Colon (tissue), 2 donors: Measurements from ENCODE around the gene PRDM2.

Experiments used
- FAIRE-seq: peaks from 2 replicates; lab custom pipeline; 2012; peaks lifted over from hg19 to GRCh38; lab: Jason Lieb, UNC
- donor health status: control.
- donor health status: control.

Gene PRDM2

DNA sequence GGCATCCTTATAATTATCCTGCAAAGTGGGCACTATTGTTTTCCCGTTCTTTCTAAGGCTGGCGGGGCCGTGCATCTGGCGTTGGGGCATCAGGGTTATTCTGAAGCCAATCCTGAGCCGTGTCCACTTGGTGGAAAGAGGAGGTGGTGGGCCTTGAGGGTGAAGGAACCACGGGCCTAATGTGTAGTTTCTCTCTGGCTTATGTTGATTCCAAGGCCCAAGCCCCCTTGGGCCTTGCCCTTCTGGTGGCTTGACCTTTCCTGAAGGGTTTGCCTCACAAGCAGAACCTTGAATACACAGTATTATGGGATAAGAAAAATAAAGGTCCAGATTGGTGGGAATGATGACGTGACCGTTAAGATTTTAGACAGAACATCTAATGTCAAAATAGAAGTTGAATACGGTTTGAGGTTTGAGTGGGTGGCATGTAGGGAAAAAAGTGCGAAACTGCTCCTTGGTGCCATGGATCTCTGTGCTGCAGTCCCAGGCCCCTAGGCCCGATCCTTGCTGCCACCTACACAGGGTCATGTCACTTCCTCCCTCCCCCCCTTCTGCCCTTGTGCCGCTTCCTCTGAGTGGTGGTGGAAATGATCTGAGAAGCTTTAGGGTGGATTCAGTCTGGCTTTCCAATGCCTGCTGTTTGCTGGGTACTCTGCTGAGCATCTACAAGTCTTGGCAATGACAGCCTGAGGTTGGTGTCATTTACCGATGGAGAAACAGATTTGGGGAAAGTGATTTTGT is 90.5 kb downstream of the PRDM2 start:
- no peak for FAIRE-seq

DNA sequence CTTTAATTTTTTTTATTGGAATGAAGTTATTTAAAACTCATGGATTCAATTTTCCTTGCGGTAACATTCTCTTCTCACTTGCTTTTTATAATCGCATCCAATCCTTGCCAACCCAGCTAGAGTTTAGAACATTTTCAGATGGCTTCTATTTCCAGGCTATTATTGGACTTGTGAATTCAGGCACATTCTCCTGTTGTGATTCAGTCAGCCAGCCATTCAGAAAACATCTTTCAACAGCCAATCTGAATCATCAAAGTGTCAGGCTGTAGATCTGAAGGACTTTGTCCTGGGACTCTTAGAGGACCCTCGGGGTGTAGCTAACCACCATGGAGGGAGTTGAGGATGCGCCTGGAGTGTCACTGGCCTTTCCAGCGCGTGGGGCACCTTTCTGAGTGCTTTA is 92.4 kb downstream of the PRDM2 start:
- FAIRE-seq: no peak

DNA sequence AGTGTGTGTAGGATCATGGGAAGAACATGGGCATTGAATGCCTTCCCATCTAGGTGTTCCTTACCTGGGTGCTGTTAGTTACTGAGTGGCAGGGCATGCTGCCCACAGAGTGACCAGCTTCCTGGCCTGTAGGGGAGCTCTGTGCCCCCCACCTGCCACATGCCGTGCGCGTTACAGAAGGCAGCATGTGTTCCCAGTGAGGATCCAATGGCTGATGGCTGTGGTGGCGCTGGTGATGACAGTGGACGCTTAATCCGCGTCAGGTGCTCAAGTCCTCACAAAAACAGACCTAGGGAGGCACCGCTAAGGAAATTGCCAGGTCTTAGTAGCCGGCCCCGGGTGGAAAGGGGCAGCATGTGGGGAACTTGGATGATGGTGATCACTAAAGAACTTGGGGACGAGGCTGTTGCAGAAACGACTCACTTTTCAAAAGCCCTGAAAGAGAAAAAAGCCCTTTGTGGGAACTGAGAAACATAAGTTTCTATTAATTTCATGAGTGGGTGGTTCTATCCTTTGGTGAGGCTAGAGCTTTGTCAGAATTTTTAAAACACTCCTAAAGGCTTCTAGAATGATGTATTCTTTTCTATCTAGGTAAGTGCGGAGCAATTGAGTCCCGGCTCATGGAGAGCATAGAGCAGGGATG is 93.2 kb downstream of the PRDM2 start:
- no peak for FAIRE-seq

DNA sequence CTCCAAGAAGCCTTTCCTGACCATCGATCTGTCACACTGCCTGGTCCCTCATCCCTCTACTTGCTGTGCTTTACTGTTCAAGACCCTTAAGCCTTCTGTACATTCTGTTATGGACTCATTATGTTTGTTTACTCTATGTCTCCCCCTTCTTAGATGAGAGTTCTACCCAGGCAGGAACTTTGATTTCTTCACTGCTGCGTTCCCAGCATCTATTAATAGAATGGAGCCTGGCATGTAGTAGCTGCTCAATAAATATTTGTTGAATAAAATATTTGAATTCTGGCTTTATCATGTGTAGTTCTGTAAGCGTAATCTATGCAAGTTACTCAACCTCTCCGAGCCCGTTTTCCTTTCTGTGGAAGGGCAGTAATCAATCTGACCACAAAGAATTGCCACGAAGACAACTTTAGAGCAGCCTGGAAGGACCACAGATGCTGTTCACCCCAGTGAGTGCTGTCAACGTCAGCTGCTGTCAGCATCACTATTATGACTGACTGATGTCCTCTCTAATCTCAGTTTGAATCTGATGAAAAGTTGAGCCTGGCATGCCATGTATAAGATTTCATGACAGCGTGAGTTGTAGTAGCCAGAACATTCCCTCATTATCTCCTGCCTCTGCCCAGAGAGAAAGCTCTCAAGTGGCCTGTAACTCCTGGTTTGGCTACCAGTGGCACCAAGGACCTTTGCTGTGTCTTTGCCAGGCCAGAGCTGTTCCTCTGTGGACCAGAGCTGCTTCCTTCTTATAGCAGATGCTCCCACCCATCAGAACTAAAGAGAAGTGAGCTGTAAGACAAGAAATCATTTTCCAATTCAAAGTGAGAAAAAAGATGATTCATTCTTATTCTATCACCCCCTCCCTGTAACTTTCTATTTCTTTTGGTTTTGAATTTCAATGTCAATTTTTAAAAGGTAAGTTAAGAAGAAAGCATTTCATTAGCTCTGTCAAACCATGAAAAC is 94.5 kb downstream of the PRDM2 start:
- FAIRE-seq: no peak

DNA sequence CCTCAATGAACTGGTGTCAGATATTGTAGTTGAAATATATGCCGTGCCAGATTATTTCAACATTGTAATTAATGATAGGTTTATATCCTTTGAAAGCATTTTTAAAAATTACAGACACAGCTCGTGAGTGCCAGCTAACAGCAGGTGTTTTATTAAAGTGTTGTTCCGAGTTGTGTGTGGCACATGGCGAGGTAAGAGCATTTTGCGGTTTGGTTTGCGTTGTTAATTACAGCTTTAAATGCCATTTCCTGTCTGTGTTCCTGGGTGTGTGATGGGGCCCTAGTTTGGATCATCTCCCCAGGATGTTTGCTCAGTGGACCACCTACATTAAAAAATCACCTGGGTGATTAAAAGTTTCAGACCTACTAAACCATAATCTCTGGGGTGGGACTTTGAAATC is 97.4 kb downstream of the PRDM2 start:
- no peak for FAIRE-seq

DNA sequence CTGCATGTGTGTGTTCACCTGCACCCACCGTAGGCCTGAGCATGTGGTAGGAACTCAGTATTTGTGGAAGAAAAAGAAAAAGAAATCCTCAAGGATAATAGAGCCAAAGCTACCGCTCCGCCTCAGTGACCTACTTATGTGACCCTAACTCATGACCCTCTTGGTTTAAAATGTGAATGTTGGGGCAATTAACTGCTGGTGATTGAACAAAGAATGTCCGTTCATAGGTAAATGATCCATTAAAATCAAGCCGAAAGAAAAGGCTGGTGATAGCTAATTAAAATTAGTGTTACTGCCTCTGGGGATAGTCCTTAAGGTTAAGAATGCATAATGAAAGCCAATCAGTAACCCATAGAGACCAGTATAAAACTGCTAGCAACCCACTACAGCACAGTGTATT is 98.1 kb downstream of the PRDM2 start:
- no peak for FAIRE-seq

DNA sequence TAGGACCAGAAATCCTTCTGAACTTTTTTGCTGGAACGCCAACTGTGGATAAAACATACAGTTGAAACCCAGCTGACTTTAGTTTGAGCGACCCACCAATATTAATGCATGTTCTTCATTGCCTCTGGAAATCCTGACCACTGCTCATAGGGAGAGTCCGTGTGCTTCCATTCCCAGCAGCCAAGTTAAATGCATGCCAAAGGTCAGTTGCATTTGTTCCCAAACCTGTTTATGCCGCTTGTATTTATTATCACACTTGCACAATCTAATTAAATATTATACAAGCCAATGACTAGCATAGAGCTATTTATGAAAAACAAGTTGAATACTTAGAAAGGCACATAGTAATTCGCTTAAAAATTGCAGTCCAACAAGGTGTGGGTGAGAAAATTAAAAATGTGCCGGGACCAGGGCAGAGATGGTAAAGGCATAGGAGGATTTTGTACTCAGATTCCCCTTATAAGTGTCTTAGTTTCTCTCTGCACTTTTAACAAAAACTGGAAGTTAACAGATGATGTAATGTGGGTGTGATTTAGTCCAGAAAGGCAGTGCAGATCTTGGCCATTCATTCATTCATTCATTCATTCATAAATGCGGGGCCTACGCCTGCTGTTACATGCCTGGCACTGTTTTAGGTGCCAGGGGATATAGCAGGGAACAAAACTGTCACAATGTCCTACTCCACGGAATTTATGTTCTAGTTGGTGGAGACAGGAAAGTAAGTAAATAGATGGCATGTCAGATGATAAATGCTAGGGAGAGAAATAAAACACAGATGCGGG is 99.7 kb downstream of the PRDM2 start:
- no peak for FAIRE-seq

DNA sequence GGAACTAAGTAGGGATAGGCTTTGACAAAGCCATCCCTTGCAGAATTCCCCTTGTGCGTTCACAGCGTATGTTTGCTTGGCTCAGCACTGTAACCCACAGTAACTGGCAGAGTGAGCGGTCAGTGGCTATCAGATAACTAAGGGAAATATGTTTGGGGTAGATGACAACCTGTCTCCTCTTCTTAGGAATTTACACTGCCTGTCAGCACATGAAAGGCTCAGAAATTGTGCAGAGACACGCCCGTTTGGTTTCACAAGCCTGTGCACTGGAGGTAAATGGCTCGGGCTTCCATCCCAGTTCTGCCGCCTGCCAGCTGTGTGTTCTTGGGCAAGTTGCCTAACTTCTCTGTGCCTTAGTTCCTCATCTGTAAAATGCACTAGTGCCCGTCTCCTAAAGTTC is 101.2 kb downstream of the PRDM2 start:
- FAIRE-seq: no peak

DNA sequence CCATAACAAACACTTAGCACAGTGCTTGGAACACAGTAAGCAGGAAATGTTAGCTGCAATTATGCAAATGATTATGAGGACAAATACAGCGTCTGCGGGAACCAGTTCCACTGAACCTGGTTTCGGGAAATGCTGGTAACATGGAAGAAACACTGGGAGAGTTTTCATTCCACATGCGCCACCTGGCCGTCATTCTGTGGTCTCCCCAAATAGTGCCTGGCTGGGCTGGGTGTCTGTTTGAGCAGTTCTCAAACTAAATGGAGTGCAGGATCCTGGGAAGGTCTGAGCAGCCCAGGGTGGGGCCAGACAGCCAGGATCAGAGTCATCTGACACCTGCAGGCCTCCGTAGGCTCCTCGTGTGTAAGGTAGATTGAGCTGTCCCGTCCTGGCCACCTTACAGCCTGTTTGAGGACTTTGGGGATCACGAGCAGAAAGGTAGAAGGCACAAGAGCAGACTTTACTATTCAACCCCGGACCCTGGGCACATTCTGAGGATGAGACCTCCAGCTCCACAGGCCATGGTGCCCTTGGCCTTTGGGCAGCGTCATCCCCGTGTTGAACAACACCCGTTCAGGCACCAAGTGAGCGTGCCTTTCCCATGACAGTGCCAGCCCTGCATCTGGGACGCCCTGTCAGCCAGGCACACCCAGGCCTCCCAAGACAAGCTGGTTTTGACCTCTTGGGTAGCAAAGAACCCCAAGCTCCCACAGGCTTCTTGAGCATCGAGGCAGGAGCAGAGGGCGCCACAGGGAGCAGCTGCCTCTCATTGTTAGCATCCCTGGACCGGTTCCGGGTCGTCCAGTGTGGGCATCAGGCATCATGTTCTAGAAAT is 101.9 kb downstream of the PRDM2 start:
- no peak for FAIRE-seq

DNA sequence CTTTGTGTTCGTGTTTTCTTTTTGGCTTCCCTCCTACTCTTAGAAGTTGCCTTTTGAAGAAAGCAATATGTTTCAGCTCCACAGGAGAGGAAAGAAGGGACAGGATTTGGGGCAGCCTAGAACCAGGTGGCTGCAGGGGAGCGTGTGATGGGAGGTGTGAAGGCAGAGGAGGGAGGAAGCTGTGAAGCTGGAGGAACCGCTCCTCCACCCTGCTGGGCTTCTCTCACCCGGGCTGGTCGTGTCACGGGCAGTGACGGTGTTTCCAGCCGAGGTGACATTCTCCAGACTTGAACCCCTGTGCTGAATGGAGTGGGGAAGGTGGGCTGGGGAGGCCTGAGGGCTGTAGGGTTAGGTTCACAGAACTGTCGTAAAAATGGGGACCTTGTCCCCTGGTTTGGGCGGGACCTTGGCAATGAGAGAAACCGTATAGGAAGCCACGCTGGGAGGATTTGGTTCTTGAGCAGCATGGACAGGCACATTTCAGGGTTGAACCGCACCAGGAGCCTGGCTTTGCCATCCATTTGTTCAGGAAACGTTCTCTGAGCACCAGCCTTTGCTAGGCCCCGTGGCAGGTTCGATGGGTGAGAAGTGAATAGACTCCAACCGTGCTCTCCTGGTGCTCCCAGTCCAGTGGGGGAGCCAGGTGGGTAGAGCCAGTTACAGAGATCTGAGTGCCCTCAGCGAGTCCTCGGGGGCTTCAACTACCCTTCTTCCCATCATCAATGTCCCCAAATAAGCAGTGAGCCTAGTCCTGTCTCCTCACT is 103.0 kb downstream of the PRDM2 start:
- FAIRE-seq: no peak

DNA sequence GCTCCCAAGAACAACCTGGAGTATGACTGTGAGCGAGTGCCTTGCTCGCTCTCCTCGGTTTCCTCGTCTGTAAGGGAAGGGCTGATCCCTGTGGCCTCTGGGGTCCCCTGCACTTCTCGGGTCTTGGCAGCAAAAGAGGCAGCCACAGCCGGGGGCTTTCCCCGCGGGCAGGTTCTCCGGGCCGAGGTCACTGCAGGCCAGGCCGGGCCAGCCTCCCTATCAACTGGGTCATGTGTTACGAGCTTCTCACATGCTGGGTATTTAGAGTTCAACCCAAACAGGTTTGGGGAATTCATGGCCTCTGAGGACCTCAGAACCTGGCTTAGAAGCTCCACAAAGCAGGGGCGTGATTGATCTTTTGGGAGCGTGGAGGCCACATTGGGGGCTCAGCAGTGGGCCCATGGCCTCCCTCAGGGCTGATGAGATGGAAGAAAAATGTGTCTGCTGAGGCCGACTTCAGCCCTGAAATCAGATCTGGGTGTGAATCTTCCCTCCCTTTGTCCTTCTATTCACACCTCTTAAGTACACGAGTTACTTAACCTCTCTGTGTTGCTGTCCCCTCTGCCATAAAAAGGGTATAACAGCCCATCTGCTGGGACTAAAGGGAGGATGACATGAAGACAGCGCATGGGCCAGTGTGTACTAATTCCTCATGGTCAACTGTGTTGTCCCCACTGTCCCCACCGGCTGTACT is 103.7 kb downstream of the PRDM2 start:
- FAIRE-seq: no peak

DNA sequence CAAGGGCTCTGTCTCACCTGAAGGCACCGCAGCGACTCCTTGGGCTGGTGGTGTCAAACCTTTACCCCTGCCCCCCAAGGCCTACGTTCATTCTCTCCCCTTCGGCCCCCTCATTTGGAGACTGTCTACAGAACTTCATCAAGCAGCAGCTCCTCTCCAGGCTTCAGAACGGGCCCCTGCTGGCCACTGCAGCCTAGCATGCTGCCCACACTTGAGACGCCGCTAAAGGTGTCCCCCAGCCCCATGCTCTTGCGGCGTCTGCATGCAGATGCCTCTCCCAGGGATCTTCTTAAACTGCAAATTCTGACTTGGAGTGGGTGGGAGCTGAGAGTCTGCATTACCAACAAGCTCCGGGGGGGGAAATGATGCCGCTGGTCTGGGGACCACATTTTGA is 104.2 kb downstream of the PRDM2 start:
- FAIRE-seq: no peak

DNA sequence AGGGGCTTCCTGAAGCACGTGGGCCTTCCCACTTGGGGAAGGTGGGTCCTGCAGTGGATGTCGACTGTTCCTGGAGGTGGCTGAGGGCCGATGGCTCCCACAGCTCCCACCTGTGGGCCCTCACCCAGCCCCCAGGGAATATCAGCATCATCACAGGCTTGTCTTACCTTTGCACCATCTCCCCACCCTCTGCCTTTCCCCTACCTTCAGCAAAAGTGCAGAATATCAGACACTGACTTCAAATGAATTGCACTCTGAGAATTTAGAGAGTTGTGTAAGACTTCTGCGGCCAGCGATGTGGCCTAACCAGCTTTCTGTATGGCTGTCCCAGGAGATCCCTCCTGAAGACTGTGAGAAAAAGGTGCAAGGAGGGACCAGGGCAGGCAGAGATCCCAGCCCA is 105.4 kb downstream of the PRDM2 start:
- FAIRE-seq: no peak

DNA sequence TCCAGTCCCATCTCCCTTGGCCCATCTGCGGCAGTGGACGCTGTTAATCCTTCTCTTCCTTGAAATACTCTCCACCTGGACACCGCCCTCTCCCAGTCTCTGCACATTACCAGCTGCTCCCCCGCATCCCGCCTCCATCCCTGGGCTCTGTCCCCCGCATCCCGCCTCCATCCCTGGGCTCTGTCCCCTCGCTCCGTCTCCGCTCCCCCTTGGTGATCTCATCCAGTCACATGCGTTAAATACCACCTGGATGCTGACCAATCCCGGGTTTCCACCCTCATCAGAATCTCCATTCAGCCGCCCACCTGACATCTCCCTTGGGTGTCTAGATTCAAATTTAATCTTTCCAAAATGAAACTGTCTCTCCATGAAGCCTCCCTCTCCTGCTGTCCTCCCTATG is 106.1 kb downstream of the PRDM2 start:
- FAIRE-seq: no peak

DNA sequence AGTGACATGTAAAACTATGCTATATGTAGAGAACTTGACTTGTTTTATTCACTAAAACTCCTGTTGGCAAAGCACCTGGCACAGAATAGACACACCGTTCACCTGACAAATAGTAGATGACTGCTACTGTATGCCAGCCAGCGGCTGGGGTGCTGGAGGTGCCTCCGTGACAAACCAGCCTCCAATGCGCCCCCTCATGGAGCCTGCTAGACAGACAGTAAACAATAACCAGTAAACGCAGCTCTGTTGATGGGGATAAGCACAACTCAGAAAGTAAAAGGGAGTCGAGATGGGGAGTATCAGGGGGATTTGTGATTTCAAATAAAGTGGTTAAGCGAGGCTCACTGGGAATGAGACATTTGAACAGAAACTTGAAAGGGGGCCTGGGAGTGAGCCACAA is 107.2 kb downstream of the PRDM2 start:
- FAIRE-seq: no peak

DNA sequence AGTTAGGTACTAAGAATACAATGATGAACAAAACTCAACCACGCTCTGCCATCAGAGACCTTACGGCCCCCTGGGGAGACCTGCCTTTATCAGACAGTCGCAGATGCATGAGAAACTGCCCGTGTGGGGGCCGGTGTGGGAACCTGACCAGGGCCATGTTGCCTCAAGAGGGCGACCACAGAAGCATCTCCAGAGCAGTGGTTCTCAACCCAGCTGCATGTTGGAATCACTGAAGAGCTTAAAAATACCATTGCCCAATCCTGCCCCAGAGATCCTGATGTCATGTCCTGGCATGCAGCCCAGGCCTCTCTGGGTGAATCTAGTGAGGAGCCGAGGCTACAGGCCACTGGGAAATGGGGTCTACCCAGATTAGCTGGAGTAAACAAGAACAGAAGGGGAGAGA is 108.7 kb downstream of the PRDM2 start:
- FAIRE-seq: no peak

DNA sequence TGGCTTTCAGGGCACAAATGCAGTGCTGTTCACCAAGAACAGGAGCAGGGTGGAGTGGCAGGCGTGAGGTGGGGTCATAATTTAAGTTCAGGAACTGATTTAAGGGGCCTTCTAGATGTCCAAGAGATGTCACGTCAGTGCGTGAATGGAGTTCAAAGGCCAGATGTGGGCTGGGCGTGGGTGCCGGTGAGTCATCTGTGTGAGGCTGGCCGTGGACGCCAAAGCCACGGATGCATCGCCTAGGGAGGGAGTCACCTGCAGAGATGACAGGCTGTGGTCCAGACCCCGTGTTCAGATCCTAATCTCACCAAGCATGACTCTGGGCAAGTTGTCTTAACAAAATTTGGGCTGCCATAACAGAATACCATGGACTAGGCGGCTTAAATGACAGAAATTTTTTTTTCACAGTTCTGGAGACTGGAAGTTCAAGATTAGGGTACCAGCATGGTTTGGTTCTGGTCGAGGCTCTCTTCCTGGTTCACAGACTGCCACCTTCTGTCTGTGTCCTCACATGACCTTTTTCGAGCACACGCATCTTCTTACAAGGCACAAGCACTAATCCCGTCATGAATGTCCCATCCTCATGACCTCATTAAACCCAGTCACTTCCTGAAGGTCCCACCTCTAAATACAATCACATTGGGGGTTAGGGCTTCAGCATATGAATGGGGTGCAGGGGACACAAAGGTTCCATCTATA is 109.6 kb downstream of the PRDM2 start:
- no peak for FAIRE-seq

DNA sequence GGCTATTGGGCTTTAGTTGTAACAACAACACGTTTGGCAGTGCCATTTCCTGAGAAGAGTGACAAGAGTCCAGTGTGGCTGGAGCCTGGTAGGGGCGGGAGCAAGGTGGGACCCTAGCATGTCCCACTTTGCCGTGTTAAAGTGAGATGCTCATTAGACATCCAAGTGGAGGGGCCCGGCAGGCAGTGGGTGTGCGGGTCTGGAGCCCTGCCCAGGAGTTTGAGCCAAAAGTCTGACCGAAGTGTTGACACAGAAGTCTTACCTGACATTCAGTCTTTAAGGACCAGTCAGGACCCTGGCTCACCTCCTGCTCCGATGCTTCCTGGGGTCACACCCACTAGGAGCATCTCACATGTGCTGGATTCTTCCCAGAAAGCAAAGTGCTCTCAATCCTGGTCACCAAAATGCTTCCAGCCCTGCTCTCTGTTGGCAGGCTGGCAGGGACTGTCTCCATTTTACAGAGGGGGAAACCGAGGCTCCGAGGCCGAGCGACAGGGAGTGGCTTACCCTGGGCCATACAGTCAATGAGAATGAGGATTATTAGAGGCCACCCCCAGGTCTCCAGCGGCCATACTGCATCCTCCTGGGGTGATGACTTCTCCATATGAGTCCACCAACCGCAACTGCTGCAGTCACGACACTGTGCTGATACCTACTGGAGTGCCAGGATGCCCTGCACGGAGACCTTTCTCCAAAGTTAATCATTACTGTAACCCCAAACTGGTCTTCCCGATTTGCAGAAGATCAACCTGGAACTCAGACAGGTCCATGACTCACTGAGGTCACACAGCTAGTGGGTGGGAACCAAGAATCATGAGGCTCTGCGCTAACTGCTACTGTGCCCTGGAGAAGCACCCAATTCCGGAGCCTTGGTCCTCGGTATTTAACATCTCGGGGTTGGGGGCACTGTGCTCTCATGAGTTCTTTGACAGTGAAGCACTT is 112.7 kb downstream of the PRDM2 start:
- FAIRE-seq: no peak
